ENCODE results near the gene ZDHHC22.

Gene ZDHHC22

GRCh38 chr14:77107228-77107627 lies 34.4 kb downstream of the ZDHHC22 start:
- Mint-ChIP-seq H3K27ac (no peak overlapping the region), H3K4me1 (no peaks in the 10 kb centered on the region), H3K9me3 (no peaks in the 10 kb centered on the region), H3K4me3 (no peak overlapping the region), H3K36me3 (ENCODE audit: low read depth) (peaks cover 21% of the 10 kb centered on the region), H3K27me3 (no peaks in the 10 kb centered on the region)
- ATAC-seq (no peak), DNase-seq (no peak)

GRCh38 chr14:77106666-77107065 lies 34.9 kb downstream of the ZDHHC22 start:
- Mint-ChIP-seq H3K27ac (no peak overlapping the region), H3K27me3 (no peaks in the 10 kb centered on the region), H3K9me3 (no peaks in the 10 kb centered on the region), H3K4me3 (no peak overlapping the region), H3K36me3 (ENCODE audit: low read depth) (peaks cover 18% of the 10 kb centered on the region), H3K4me1 (no peaks in the 10 kb centered on the region)
- ATAC-seq = no peak
- DNase-seq = no peak

GRCh38 chr14:77105145-77105939 lies 36.2 kb downstream of the ZDHHC22 start:
- no peaks in the 10 kb centered on the region for H3K9me3 Mint-ChIP-seq
- no peak for ATAC-seq
- no peaks in the 10 kb centered on the region for H3K27me3 Mint-ChIP-seq
- H3K4me3 Mint-ChIP-seq = no peak overlapping the region
- peaks cover 16% of the 10 kb centered on the region for H3K36me3 Mint-ChIP-seq (ENCODE audit: low read depth)
- H3K27ac Mint-ChIP-seq = no peak overlapping the region
- H3K4me1 Mint-ChIP-seq = peaks cover 4% of the 10 kb centered on the region
- no peak for DNase-seq

GRCh38 chr14:77104393-77104792 lies 37.2 kb downstream of the ZDHHC22 start:
- Mint-ChIP-seq H3K27ac (no peak overlapping the region), H3K36me3 (ENCODE audit: low read depth) (peaks cover 16% of the 10 kb centered on the region), H3K4me1 (peaks cover 9% of the 10 kb centered on the region), H3K4me3 (no peak overlapping the region), H3K9me3 (no peaks in the 10 kb centered on the region), H3K27me3 (no peaks in the 10 kb centered on the region)
- DNase-seq (no peak), ATAC-seq (no peak)

GRCh38 chr14:77103951-77104350 lies 37.6 kb downstream of the ZDHHC22 start:
- Mint-ChIP-seq H3K27ac (no peak overlapping the region), H3K4me3 (no peak overlapping the region), H3K36me3 (ENCODE audit: low read depth) (peaks cover 16% of the 10 kb centered on the region), H3K4me1 (peaks cover 13% of the 10 kb centered on the region), H3K27me3 (no peaks in the 10 kb centered on the region), H3K9me3 (no peaks in the 10 kb centered on the region)
- no peak for ATAC-seq
- DNase-seq = no peak

- Mint-ChIP-seq H3K4me3 (no peak overlapping the region), H3K27me3 (no peaks in the 10 kb centered on the region), H3K36me3 (ENCODE audit: low read depth) (peaks cover 12% of the 10 kb centered on the region), H3K27ac (no peak overlapping the region), H3K9me3 (no peaks in the 10 kb centered on the region), H3K4me1 (peaks cover 17% of the 10 kb centered on the region)
- DNase-seq (no peak), ATAC-seq (no peak)
Measured at GRCh38 chr14:77103475-77103874, 38.1 kb downstream of the ZDHHC22 start.

GRCh38 chr14:77102154-77102553 lies 39.4 kb downstream of the ZDHHC22 start:
- no peak overlapping the region for H3K4me3 Mint-ChIP-seq
- no peak for ATAC-seq

GRCh38 chr14:77100961-77101360 lies 40.6 kb downstream of the ZDHHC22 start:
- H3K9me3 Mint-ChIP-seq = no peaks in the 10 kb centered on the region

More at GRCh38 chr14:77102154-77102553, 39.4 kb downstream of the ZDHHC22 start:
- Mint-ChIP-seq H3K27ac (no peak overlapping the region), H3K27me3 (no peaks in the 10 kb centered on the region), H3K4me1 (peaks cover 23% of the 10 kb centered on the region), H3K36me3 (ENCODE audit: low read depth) (peaks cover 4% of the 10 kb centered on the region), H3K9me3 (no peaks in the 10 kb centered on the region)
- DNase-seq = no peak

GRCh38 chr14:77099425-77100167 lies 42.0 kb downstream of the ZDHHC22 start:
- H3K4me1 Mint-ChIP-seq = peaks cover 39% of the 10 kb centered on the region
- H3K27ac Mint-ChIP-seq = no peak overlapping the region

More at GRCh38 chr14:77100961-77101360, 40.6 kb downstream of the ZDHHC22 start:
- DNase-seq = no peak
- Mint-ChIP-seq H3K36me3 (ENCODE audit: low read depth) (peaks cover 2% of the 10 kb centered on the region), H3K4me3 (no peak overlapping the region), H3K27ac (no peak overlapping the region), H3K27me3 (no peaks in the 10 kb centered on the region), H3K4me1 (peaks cover 35% of the 10 kb centered on the region)
- ATAC-seq = no peak

GRCh38 chr14:77098529-77099353 lies 42.9 kb downstream of the ZDHHC22 start:
- H3K4me3 Mint-ChIP-seq = peak overlapping the region; percentile 92
- peaks cover 40% of the 10 kb centered on the region for H3K4me1 Mint-ChIP-seq
- peaks cover 2% of the 10 kb centered on the region for H3K36me3 Mint-ChIP-seq (ENCODE audit: low read depth)
- H3K27me3 Mint-ChIP-seq = no peaks in the 10 kb centered on the region
- no peaks in the 10 kb centered on the region for H3K9me3 Mint-ChIP-seq
- DNase-seq = peak; percentile 25
- peak overlapping the region; percentile 97 for H3K27ac Mint-ChIP-seq
- no peak for ATAC-seq

More at GRCh38 chr14:77099425-77100167, 42.0 kb downstream of the ZDHHC22 start:
- DNase-seq = no peak
- Mint-ChIP-seq H3K4me3 (peak overlapping the region; percentile 92), H3K36me3 (ENCODE audit: low read depth) (peaks cover 2% of the 10 kb centered on the region), H3K9me3 (no peaks in the 10 kb centered on the region), H3K27me3 (no peaks in the 10 kb centered on the region)
- ATAC-seq = no peak

- H3K36me3 Mint-ChIP-seq (ENCODE audit: low read depth) = peaks cover 2% of the 10 kb centered on the region
- H3K4me1 Mint-ChIP-seq = peaks cover 40% of the 10 kb centered on the region
- no peaks in the 10 kb centered on the region for H3K27me3 Mint-ChIP-seq
- H3K9me3 Mint-ChIP-seq = no peaks in the 10 kb centered on the region
- ATAC-seq (peak; percentile 93), DNase-seq (peak; percentile 99)
- H3K4me3 Mint-ChIP-seq = peak within 1 kb of the TSS; percentile 92
- peak within 1 kb of the TSS; percentile 97 for H3K27ac Mint-ChIP-seq
Measured at GRCh38 chr14:77097700-77098528, 43.7 kb downstream of the ZDHHC22 start, which contains the start of gene CIPC. Gene CIPC, plus strand, starts transcription at chr14:77098258. Its CDS starts 7,451 bp downstream, at chr14:77105709.

GRCh38 chr14:77097006-77097699 lies 44.4 kb downstream of the ZDHHC22 start:
- peak overlapping the region; percentile 92 for H3K4me3 Mint-ChIP-seq
- no peaks in the 10 kb centered on the region for H3K27me3 Mint-ChIP-seq
- peak; percentile 5 for DNase-seq
- peak overlapping the region; percentile 97 for H3K27ac Mint-ChIP-seq
- peaks cover 2% of the 10 kb centered on the region for H3K36me3 Mint-ChIP-seq (ENCODE audit: low read depth)
- H3K4me1 Mint-ChIP-seq = peaks cover 40% of the 10 kb centered on the region
- no peaks in the 10 kb centered on the region for H3K9me3 Mint-ChIP-seq
- no peak for ATAC-seq

GRCh38 chr14:77094672-77095284 lies 46.8 kb downstream of the ZDHHC22 start:
- ATAC-seq = no peak
- Mint-ChIP-seq H3K4me1 (peaks cover 35% of the 10 kb centered on the region), H3K27ac (no peak overlapping the region), H3K36me3 (ENCODE audit: low read depth) (peaks cover 2% of the 10 kb centered on the region), H3K4me3 (no peak overlapping the region), H3K9me3 (peaks cover 12% of the 10 kb centered on the region), H3K27me3 (no peaks in the 10 kb centered on the region)
- DNase-seq = peak; percentile 80
